HL-60/S4 treated with retinoic acid at 250 ng/mL for 4 days and 3 days (cell line): ENCODE results near the gene UCHL3.

ENCODE experiments used
- in situ Hi-C: fragments of 300-500 bp; cut with MboI; formaldehyde crosslinking; loops from 2 replicates; pipeline ENCODE4 v1.7.0; 2022; ENCODE audit warnings: low sequenced_read_pairs

The UCHL3 gene

DNA sequence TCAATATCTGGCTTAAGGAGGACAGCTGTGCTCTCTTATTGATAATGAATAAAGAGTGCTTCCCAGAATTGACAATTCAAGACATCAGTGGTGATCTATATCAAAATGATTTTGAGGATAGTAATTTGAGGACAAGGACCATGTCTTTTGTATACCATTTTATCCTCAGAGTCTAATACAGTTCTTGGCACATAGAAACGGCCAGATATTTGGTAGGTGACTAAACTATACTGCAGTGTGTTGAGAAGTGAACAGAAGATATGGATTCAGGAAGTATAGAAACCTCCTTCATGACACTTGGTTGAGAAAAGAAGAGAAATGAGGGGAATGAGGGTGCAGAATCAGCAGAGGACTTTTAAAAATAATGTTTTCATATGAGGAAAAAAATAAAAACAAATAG, 70.4 kb downstream of the UCHL3 start:
- in situ Hi-C loops = no loop called here

DNA sequence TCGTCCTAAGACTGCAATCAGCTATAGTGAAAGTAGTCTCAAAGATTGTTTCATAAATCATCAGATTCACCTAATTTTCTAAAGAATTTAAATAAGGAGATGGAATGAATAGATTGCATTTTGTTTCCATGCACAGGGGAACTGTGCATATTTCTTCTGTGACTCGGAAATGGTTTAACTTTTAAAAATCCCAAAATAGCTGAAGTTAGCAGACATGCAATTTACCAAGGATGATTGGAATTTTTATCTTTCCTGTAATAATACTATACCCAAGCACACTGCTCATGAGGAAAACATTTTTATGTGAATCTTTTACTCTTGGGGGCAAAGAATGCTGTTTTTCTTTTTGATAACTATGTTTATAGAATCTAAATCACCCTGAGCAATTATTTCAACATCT, 71.6 kb downstream of the UCHL3 start:
- in situ Hi-C loops = no loop called here

DNA sequence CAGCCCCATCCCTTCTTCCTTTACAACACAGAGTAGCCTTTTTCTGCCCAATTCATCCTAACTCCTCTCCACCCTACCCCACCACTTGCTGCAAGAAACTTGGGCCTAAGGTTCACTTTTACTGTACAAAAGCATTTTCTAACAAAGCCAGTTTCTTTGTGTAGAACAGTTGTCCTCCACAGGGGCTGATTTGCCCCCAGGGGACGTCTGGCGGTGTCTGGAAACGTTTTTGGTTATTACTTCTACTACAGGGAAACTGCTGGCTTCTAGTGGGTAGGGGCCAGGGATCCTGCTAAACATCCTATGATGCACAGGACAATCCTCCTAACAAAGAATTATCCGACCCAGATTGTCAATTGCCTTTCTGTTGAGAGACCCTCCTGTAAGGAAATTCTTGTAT, 79.2 kb downstream of the UCHL3 start:
- in situ Hi-C loops = no loop called here

DNA sequence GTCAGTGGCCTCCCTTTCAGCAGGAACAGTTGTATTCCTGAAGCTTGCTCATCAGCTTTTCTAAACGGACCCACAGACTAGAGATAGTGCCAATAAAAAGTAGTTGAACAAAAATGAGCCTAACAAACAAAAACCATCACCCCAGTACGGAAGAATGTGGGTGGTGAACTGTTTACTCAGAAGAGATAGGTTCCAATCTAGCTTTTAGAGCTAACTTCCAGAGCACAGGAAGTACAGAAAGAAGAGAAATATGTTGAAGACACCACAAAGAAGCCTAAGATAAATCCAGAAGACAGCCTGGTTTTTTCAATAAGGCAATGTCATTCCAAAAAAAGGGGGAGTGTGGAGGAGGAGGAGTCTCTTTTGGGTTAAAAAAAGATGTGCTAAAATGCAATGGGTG, 83.7 kb downstream of the UCHL3 start:
- in situ Hi-C loops = no loop called here

DNA sequence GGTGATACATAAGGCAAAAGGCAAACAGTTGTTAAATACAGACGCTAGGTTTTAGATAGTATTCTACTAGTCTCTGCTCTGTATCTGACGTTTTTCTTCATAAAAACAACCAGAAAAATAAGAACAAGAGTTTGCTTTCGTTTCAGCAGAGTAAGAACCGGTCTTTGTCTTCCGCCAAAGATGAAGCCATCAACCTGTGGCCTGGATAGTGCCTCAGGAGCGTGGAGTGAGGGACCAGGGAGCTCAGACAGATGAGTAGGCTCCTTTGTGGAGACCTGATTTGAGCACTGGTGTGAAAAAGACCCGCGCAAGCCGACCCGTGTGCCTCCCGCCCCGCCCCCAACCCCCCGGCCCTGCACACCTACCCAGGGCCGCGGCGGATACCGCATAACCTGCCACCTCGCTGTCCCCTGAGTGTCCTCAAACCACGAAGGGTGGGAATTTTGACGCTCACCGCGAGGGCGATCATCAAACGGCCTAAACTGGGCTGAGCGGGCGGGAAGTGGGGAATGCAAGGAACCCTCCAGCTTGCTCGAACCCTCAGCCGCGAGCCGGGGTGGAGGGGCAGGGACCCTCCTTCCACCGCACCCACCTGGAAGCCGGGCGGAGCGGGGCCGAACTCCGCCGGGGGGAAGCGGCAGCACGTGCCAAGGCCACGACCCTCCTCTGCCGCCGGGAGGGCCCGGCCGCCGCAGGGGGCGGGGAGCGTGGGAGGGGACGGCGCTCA, 85.7 kb downstream of the UCHL3 start:
- in situ Hi-C loops = no loop called here

DNA sequence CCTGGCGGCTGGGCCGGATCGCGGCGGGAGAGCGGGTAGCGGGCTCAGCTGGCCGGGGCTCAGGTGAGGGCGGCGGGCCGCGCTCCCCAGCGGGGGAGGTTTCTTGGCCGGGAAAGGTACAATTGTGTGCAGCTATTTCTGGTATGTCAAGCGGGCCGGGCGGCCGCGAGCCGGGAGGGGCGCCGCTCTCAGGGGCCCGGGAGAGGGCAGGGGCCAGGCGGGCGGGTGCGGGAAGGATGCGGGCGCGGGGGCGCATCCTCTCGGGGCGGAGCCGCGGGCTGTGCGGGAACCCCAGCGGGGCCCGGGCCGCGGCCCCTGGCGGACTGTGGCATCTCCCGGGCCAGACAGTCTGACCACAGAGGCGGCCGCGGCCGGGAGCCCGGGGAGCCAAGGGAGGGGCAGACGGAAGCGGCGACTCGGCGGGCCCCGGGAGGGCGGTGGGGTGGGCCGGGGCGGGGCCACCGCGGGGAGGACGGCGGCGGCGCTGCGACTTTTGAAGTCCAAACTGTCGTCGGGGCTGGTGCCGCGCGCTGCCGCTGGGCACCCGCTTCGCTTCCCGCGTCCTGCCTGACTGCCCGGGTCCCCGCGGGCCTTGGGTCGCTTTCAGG, 86.3 kb downstream of the UCHL3 start, which contains the start of gene LMO7:
LMO7 (plus strand) TSS at position 503 of the 608 bp plus-strand sequence. CDS start 328 bp downstream, outside the sequence.
- in situ Hi-C loops = no loop called here

DNA sequence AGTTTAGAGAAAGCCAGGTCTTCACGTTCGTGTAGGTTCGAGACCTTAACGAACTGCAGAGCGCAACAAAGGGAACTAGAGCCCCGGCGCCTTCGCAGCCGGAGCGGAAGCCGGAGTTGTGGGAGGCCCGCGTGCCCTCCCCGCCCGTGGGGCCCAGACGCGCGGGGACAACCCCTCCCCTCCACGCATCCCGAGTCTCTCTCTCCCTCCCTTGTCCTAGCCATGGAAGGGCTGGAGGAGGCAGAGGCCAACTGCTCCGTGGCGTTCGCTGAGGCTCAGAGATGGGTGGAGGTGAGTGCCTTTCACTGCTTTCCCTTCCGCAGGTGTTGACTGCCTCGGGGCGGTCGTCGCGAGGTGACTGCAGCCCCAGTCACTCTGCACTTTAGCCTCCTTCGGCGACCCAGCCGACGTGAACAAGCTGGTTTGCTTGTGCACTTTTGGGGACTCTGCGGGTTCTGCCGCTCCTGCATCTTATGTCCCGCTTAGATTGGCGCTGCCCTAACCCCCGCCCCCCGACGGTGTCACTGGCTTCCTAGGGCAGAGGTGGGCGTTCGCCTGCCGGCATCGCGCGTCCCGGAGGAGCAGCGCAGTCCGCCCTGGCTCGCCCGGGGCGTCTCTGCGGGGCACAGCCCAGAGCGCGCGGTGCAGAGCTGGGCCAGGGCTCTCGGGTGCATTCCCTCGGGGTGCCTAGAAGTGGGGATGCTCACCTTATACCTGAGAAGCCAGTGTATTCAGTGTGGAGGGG, 87.0 kb downstream of the UCHL3 start:
- in situ Hi-C loops = no loop called here

DNA sequence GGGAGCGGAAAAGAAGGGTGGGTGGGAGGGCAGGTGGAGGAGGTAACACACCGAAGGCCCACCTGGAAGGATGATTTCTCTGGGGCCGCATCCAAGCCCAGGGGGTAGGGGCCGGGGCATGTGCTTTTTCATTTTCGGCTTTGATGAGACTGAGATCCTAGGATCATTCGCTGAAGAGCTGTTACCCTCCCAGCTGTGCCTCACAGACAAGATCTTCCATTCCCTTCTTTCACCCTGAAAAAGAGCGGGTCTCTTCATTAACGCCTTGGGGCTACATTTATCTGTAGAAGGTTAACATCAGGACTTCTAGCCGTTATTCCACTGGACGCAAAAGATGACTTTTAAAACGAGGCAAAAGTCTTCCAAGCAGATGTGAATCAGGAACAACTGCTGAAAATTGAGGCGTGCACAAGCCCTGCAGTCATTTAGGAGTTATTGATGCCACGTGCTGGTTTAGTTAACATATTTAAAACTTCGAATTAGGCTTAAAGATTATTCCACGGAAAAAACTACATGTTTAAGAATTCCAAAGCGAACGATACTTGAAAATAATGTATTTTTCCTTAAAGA, 87.7 kb downstream of the UCHL3 start:
- in situ Hi-C loops = no loop called here

DNA sequence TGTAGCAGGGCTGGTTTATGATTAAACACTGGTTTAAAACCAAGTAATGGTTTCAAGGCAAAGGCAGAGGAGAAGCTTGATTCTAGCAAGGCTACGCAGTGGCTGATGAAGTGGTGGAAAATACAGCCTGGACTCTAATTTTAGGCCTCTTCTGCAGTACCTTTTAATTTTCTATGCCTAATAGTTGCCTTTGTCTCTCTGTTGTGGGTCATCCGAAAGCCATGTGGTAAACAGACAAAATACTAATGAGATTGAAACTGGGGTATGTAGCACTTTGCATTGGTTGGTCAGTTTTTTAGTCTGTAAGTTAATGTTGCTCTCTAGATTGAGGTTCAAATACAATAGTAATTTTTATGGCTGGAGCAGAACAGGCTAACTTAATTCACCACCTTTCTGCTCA, 89.9 kb downstream of the UCHL3 start:
- in situ Hi-C loops = no loop called here

DNA sequence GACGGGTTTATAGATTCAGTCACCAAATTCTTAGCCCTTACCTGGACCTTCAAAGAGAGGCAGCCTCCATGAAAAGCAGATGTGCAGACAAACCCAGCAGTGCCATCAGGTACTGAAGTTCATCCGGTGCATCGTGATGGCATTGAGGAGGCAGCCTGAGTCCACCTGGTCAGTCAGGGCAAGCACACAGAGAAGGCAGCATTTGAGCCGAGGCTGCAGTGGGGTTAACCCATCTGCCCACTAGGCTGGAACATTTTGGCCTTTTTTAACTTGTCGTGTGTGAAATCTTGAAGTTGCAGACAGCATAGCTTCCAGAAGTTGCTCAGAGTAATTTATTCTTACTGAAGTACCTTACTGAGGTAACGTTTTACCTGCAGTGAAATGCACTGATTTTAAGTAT, 91.4 kb downstream of the UCHL3 start:
- in situ Hi-C loops = no loop called here

DNA sequence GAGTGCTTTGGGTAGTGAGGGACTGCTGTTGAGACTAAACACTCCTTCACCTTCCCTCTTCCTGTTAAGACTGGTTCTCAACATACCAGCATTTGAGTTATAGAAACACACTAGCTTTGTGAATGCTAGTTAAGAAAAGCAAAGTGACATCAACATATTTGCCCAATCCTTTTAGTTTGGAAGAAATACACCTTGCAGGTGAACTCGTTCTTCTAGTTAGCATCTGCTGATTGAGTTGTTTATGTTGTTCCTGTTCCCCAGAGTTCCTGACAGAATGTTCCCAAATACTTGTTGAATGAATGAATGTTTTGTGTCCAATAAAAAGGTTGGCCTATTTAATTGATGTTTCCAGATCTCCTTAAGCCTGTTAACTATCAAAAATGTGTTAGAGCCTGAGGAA, 93.6 kb downstream of the UCHL3 start:
- in situ Hi-C loops = no loop called here

DNA sequence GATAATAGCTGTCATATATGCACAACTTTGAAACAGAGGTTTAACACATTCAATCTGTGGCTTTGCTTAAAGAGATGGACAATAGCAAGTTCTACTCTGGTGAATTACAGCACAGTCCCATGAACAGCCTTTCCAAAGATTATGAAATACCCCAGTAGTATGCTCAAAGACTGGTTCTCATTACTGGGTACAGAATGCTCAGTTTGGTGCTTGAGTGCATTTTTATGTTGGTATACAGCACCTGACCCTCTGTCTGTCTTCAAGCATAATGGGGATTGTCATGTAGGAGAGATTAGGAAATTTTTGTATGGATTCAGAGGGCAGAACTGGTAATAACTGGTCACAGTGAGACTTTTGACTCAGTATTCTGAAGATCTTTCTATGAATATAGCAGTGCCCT, 94.1 kb downstream of the UCHL3 start:
- in situ Hi-C loops = no loop called here

DNA sequence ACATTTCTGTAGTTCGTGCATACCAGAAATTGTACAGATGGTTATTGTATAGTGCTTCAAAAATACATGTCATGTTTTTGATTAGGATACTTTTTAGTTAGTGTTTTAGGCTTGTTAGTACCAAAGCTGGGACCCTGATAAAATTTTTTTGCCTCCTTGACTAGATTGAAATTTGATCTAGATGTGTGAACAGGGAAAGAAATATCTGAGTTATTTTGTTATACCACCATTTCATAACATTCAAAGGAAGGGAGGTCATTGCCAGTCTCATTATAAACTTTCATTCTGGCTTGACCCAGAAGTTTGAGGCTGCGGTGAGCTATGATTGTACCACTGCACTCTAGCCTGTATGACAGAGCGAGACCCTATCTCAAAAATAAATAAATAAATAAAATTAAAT, 95.5 kb downstream of the UCHL3 start:
- in situ Hi-C loops = no loop called here

DNA sequence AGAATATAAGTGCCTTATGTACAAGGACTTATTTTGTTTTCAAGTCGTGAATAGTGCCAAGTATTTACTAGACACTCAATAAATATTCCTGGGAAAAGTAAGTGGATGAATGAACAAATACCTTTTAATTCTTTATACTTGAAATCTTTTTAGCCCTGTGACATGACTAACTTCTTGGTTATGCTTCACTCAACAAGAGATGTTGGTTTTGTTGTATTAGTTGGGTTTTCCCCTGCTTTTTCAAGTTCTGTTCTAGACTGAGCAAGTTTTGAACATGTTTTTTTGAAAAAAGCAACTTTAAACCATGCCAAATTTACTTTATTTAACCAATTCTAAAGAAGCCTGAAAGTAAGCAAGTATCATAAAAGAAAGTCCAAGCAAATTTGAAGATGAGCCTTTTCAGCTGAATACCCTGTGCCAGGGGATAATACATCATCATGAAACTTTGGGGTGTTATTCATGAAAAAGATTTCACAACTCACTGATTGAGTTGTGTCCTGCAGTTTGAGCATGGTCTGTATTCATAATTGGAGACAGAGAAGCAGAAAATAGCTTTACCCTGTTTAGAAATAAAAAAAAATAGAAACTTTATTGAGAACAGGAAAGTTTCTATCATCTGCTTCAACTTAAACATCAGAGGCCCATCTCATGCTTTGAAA, 97.7 kb downstream of the UCHL3 start:
- in situ Hi-C loops = no loop called here

DNA sequence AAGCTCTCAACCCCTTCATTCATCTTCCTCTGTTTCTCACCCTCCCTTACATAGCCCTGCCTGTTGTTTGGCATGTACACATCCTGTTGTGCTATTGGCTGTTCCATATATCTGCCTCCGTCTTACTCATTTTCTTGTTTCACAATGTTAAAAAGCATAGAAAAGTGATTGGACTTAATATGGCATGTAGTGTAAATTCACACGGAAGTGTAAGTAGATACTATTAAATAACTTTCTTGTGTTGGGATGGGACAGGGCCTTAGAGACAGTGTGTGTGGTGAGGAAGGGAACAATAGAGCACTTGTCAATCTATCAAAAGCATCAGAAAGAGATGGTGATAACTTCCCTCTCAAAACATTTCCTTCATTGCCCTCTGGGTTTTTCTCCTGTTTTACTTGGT, 98.9 kb downstream of the UCHL3 start:
- in situ Hi-C loops = no loop called here

DNA sequence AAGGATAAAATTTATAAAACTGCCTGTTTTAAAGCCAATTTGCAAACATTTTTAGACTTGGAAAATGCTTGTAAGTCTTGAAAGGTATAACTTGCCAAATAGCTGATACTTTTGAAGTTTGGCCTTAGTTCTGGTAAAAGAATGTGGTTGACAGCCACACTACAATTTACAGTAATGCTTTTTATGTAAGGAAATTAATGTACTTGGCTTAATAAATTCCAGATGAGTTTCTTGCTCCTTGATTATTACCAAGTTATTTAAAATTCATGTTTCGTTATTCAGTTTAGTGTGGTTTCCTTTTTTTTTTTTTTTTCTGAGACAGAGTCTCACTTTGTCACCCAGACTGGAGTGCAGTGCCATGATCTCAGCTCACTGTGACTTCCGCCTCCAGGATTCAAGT, 101.4 kb downstream of the UCHL3 start:
- in situ Hi-C loops = no loop called here

DNA sequence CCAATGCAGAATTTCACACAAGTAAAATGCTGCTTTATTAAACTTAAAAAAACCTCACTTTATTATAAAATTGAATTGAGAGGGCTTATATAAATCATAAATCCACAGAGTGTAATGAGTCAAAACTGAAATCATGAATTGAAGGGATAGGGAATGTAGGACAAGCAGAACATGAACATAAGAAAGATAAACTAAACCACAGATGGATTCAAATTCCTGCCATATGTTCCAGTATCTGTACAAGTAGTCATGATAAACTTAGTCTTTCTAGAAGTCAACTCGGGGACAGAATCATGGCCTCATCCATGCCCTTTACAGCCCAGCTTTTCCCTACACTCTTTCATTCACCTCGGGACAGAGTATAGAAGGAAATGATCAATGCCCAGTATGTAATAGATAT, 103.1 kb downstream of the UCHL3 start:
- in situ Hi-C loops = no loop called here
